Neutrophil (primary cell): Measurements from ENCODE around the gene LRRC71.

Experiments used
- H3K27ac ChIP-seq: fragments of 200-600 bp; sonication (generic); 2 replicates; pipeline ENCODE4 v1.5.1; 2016; ENCODE audit warnings: mild to moderate bottlenecking, moderate library complexity
- H3K27me3 ChIP-seq: fragments of 200-600 bp; sonication (generic); 2 replicates; pipeline ENCODE4 v1.6.0; 2016; ENCODE audit warnings: mild to moderate bottlenecking
- H3K36me3 ChIP-seq: fragments of 200-600 bp; sonication (generic); 2 replicates; pipeline ENCODE4 v1.5.1; 2017
- H3K4me1 ChIP-seq, 2 experiments: fragments of 200-600 bp in 1 of 2; sonication (generic) in 1 of 2; 1 replicate in 1 of 2; 2 replicates in 1 of 2; pipeline versions ENCODE4 v1.5.1 to v1.6.1; 2013 to 2016; ENCODE audit warnings: low read depth in 1 of 2, low read length in 1 of 2, mild to moderate bottlenecking in 1 of 2, moderate library complexity in 1 of 2; ENCODE audit not compliant: control insufficient read depth in 1 of 2, insufficient read depth in 1 of 2
- H3K4me3 ChIP-seq, 2 experiments: fragments of 200-600 bp in 1 of 2; sonication (generic) in 1 of 2; 1 replicate in 1 of 2; 2 replicates in 1 of 2; pipeline ENCODE4 v1.5.1; 2013 to 2016; ENCODE audit warnings: low read depth in 1 of 2, low read length in 1 of 2, mild to moderate bottlenecking in 1 of 2, moderate library complexity in 1 of 2
- H3K9me3 ChIP-seq: fragments of 200-600 bp; sonication (generic); 2 replicates; pipeline ENCODE4 v1.5.1; 2016
- CTCF ChIP-seq: fragments of 200-600 bp; sonication (generic); IDR thresholded peaks from 2 replicates; pipeline ENCODE4 v1.5.1; 2016; ENCODE audit warnings: antibody characterized with exemption

LRRC71 gene

GRCh38 chr1:156904187-156904959 lies 16.1 kb upstream of the LRRC71 start:
- no peak for TF ChIP-seq CTCF

GRCh38 chr1:156905176-156905575 lies 15.3 kb upstream of the LRRC71 start:
- H3K4me1 ChIP-seq, result no peaks in the 10 kb centered on the region
- no peak overlapping the region for H3K4me3 ChIP-seq
- no peaks in the 10 kb centered on the region for H3K36me3 ChIP-seq
- no peak overlapping the region for H3K27ac ChIP-seq
- H3K27me3 ChIP-seq, result no peaks in the 10 kb centered on the region
- H3K9me3 ChIP-seq, result no peaks in the 10 kb centered on the region
- TF ChIP-seq CTCF, result no peak

More at GRCh38 chr1:156904187-156904959, 16.1 kb upstream of the LRRC71 start:
- no peak overlapping the region for H3K27ac ChIP-seq
- H3K4me1 ChIP-seq, result no peaks in the 10 kb centered on the region
- no peaks in the 10 kb centered on the region for H3K9me3 ChIP-seq
- peaks cover 5% of the 10 kb centered on the region for H3K27me3 ChIP-seq
- no peak overlapping the region for H3K4me3 ChIP-seq
- H3K36me3 ChIP-seq, result no peaks in the 10 kb centered on the region

GRCh38 chr1:156905651-156906050 lies 14.8 kb upstream of the LRRC71 start:
- Histone ChIP-seq H3K4me3 (no peak overlapping the region), H3K9me3 (no peaks in the 10 kb centered on the region), H3K4me1 (no peaks in the 10 kb centered on the region), H3K36me3 (no peaks in the 10 kb centered on the region), H3K27ac (no peak overlapping the region), H3K27me3 (no peaks in the 10 kb centered on the region)
- TF ChIP-seq CTCF, result no peak

GRCh38 chr1:156906206-156906906 lies 14.1 kb upstream of the LRRC71 start:
- no peaks in the 10 kb centered on the region for H3K27me3 ChIP-seq
- no peaks in the 10 kb centered on the region for H3K4me1 ChIP-seq
- H3K36me3 ChIP-seq, result no peaks in the 10 kb centered on the region
- no peaks in the 10 kb centered on the region for H3K9me3 ChIP-seq
- no peak overlapping the region for H3K4me3 ChIP-seq
- no peak for TF ChIP-seq CTCF
- no peak overlapping the region for H3K27ac ChIP-seq

- H3K36me3 ChIP-seq, result no peaks in the 10 kb centered on the region
- H3K4me3 ChIP-seq, result no peak overlapping the region
- H3K9me3 ChIP-seq, result no peaks in the 10 kb centered on the region
- H3K27me3 ChIP-seq, result no peaks in the 10 kb centered on the region
- no peak for TF ChIP-seq CTCF
- H3K4me1 ChIP-seq, result no peaks in the 10 kb centered on the region
- no peak overlapping the region for H3K27ac ChIP-seq
Measured at GRCh38 chr1:156908541-156908940, 11.9 kb upstream of the LRRC71 start.
